Muscle of arm (tissue), 12 donors: ENCODE measurements around the gene SAP30. TPM values are rescaled to one million over a fixed set of nuclear protein-coding genes. Genes with fewer than 3 reads are reported as not detected.

Experiments
- DNase-seq: peaks from one replicate; pipeline ENCODE4 v3.0.0-alpha.2; 2013
- polyA plus RNA-seq, 12 donors: library from polyadenylated mRNA; unstranded; fragments of 120-200 nt; gene quantifications; one replicate each; pipeline ENCODE4 v1.2.1, GENCODE V29; 2013; ENCODE audit not compliant: insufficient read length in 12 of 12

SAP30 gene
- polyA plus RNA-seq, 12 donors, result 8.5 to 14.6 (median 10.3) TPM; not detected in 1

GRCh38 chr4:173410079-173410478 lies 39.3 kb downstream of the SAP30 start:
- no peak for DNase-seq

DNA sequence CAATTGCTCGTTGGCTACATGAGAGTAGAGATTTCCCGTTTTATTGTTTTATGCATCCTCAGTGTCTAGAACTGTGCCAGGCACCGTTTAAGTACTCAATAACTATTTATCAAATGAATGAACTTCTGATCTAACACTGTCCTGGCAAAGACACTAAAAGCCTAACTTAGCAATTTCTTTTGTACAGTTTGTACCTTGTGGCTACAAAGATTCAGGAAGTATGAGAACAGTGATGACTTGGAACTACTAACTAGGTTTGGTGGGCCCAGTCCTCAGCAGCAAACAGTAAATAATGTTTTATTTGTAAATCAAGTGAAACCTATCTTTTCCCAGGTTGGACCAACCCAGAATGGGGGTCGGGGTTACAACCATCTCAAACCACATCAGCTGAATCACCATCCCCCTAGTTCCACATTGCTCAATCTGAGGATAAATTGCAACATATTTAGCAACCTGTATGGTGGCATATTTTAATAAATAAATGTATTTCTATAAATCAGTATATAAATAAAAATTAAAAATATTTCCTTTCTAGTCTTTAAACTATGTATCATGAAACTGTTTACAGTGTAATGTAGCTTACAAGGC lies 40.4 kb downstream of the SAP30 start:
- DNase-seq, result no peak

GRCh38 chr4:173413036-173413435 lies 42.3 kb downstream of the SAP30 start:
- DNase-seq, result no peak

DNA sequence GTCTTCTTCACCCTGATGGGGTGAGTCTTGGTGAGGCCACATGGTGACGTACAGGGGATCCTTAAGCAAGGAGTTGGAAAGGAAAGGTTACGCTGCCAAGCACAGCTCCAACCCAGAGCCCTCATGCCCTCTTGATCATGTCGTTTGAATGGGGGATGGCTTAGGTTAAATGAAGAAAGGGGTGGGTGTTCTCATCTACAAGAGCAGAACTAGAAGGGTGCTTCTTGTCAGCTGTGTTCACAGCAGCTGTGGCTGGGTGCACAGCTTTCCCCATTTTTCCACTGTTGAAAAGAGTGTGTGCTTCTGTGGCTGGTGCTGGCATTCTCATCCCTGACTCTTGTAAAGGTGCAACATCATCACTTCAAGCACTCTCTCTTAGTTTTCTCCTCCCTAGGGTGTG lies 43.7 kb downstream of the SAP30 start:
- DNase-seq, result no peak

- DNase-seq, result no peak
Observed at GRCh38 chr4:173415092-173415491, 44.3 kb downstream of the SAP30 start.

- DNase-seq, result no peak
Observed at GRCh38 chr4:173415885-173416653, 45.3 kb downstream of the SAP30 start.

DNA sequence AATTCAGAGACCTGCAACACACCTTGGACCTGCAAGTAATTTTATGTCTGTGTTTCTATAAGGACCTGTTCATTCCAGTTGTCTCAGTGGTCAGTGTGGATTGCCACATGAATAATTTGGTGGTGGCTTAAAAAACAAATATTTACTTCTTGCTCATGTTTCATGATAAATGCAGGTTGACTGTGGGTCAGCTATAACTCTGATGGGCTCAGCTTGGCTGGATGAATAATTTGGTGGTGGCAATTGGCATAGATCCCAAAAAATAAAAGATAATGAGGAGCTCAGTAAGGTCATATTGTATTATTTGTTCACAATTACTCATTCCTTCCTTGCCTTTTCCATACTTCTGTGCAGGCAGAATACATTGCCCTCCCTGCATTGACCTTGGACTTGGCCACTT lies 47.1 kb downstream of the SAP30 start:
- no peak for DNase-seq

DNA sequence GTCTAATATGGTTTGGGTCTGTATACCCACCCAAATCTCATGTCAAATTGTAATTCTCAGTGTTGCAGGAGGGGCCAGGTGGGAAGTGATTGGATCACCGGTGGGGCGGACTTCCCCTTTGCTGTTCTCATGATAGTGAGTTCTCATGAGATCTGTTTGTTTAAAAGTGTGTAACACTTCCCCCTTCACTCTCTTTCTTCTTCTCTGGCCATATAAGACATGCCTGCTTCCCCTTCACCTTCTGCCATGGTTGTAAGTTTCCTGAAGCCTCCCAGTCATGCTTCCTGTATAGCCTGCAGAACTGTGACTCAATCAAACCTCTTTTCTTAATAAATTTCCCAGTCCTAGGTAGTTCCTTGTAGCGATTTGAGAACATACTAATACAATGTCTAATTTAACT lies 47.9 kb downstream of the SAP30 start:
- no peak for DNase-seq

DNA sequence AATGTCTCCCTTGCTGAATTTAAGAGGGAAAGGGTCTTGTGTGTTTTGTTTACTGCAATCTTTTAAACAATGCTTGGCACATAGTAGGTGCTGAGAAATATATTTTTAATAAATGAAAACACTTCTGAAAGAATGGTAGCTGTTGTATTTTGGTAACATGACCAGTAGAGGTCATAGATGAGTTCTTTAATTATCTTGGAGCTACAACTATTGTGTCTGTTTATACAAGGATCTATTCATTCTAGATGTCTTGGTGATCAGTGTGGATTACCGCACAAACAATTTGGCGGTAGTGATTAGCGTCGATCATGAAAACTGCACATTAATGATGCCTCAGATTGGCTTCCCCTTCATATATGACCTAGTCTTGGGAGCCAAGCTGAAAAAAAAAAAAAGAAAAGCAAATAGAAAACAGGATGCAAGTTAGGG lies 49.6 kb downstream of the SAP30 start:
- no peak for DNase-seq

DNA sequence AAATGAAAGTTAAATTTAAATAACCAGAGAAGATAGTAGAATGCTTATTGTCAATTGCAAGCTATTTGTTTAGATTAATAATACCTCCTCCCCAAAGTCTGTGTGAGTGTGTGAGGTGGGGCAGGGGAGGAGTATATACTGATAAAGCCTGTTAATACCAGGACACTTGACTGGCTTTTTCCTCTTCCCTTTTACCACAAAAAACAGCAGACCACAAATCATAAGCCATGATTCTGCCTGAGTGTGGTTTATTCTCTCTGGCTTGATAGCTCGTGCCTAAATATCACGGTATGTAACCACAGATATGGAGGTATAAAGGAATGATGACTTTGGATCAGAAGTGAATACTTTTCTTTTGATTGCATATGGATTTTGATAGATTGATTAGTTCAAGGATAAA lies 50.0 kb downstream of the SAP30 start:
- no peak for DNase-seq

- DNase-seq, result no peak
Observed at GRCh38 chr4:173424899-173425805, 54.4 kb downstream of the SAP30 start.

DNA sequence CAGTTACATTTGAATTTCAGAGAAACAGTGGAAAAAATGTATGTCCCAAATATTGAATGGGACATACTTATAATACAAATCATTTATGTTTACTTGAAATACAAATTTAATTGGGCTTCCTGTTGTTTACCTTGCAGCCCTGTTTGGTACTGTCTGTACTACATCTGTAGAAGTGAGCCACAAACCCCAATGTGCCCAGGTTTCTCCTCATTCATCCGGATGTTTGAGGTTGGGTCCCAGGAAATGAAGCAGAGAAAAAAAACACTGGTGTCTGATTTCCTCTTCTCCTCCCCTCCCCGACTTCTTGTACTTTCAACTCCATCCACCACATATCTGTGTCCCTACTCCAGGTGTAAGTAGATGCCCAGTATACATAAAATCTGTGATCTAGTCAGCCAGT lies 55.3 kb downstream of the SAP30 start:
- DNase-seq, result no peak

Other genes with a start within 250 kb of the SAP30 start
- gene GALNT7, start 202.1 kb upstream of the SAP30 start, polyA plus RNA-seq, result 10 to 100 TPM in 11 of 12 donors, not detected in 1; 19.3 to 69.0 (median 34.7) TPM
- 100 to 1,000 TPM in 11 of 12 donors, not detected in 1; 113 to 258 (median 166) TPM for gene HMGB2, start 36.6 kb upstream of the SAP30 start, polyA plus RNA-seq
- gene SCRG1, start 28.2 kb downstream of the SAP30 start, polyA plus RNA-seq, result 1 to 10 TPM in 10 of 12 donors, not detected in 2; 1.7 to 5.5 (median 2.7) TPM
- 10 to 100 TPM in 1 of 12 donors, 1 to 10 TPM in 5, under 1 TPM in 2, not detected in 4; 0.12 to 20.5 (median 1.8) TPM for gene HAND2, start 159.3 kb downstream of the SAP30 start, polyA plus RNA-seq